A673 (cell line): Measurements from ENCODE around the gene UBE2L3.

ENCODE experiments used
- EZH2 ChIP-seq: fragments of 200-600 bp; sonication (generic); IDR thresholded peaks from 2 replicates; pipeline ENCODE4 v1.6.1; 2017; ENCODE audit warnings: borderline replicate concordance, low read depth, mild to moderate bottlenecking, mixed read lengths, antibody characterized with exemption, low read length; ENCODE audit not compliant: poor library complexity, severe bottlenecking
- TF ChIP-seq, protein P1 (sequence below): fragments of 300-800, 200-600 bp; sonication (generic); conservative IDR thresholded peaks from 2 replicates; pipeline ENCODE4 v1.5.1; 2017; ENCODE audit warnings: low read depth, mild to moderate bottlenecking, antibody characterized with exemption, low read length, moderate library complexity, mixed read lengths

DNA sequence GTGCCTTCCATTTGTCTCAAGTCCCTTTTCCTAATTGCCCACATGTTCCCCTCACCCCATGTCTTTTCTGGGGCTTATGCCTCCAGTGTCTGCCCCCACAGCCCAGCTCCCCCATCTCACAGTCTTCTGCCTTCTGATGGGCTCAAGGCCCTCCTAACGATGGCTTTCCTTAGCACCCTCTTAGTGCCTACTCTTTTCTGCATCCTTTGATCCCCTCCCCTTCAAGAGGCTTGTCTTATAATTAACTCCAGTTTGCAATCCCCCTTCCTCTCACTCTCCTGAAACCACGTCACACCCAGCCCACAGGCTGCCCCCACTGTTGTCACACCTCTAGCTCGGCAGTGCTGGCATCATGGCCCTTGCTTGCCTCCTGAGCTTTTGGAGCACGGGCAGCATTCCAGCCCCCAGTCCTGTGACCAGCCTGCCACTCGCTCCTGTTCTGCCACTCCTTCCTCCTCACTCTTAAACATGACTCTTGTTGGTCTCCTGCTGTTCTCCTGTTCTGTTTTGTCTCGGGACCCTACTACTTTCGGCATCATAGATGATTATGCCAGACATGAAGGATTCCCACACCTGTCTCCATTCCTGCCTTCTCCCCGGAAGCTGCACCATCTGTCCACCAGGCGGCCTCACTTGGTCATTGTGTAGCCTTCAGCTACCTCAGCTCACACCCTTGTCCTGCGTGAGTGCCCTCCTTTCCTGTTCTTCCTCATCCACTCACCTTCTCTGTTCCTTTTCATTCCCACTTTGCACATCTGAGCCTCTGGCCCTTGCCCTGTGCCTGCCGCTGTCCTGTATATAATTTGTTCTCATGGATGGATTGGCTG is 26.1 kb downstream of the UBE2L3 start:
- TF ChIP-seq, protein P1, sequence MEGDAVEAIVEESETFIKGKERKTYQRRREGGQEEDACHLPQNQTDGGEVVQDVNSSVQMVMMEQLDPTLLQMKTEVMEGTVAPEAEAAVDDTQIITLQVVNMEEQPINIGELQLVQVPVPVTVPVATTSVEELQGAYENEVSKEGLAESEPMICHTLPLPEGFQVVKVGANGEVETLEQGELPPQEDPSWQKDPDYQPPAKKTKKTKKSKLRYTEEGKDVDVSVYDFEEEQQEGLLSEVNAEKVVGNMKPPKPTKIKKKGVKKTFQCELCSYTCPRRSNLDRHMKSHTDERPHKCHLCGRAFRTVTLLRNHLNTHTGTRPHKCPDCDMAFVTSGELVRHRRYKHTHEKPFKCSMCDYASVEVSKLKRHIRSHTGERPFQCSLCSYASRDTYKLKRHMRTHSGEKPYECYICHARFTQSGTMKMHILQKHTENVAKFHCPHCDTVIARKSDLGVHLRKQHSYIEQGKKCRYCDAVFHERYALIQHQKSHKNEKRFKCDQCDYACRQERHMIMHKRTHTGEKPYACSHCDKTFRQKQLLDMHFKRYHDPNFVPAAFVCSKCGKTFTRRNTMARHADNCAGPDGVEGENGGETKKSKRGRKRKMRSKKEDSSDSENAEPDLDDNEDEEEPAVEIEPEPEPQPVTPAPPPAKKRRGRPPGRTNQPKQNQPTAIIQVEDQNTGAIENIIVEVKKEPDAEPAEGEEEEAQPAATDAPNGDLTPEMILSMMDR, result peak; percentile 35
- no peak for TF ChIP-seq EZH2
